ENCODE results near the gene HCFC1R1.

The HCFC1R1 gene

GRCh38 chr16:2991566-2992261 is 32.0 kb downstream of the HCFC1R1 start:
- Histone ChIP-seq H4K20me1 (no peaks in the 10 kb centered on the region), H3K9ac (no peak overlapping the region), H3K4me2 (no peak overlapping the region), H3K27ac (no peak overlapping the region), H3K9me3 (no peaks in the 10 kb centered on the region), H3K36me3 (no peaks in the 10 kb centered on the region), H3K4me1 (peaks cover 3% of the 10 kb centered on the region; the same call in 1 of the 2 replicates), H3K4me3 (no peak overlapping the region), H3K27me3 (peaks cover 30% of the 10 kb centered on the region)
- TF ChIP-seq Cebpa-rat (IDR thresholded peaks at IDR 0.05): no peak

- Histone ChIP-seq H3K27me3 (peaks cover 21% of the 10 kb centered on the region), H3K4me1 (peaks cover 9% of the 10 kb centered on the region; the same call in 1 of the 2 replicates), H4K20me1 (no peaks in the 10 kb centered on the region), H3K36me3 (no peaks in the 10 kb centered on the region), H3K27ac (no peak overlapping the region), H3K9me3 (no peaks in the 10 kb centered on the region), H3K9ac (no peak overlapping the region), H3K4me3 (no peak overlapping the region), H3K4me2 (no peak overlapping the region)
- TF ChIP-seq Cebpa-rat (IDR thresholded peaks at IDR 0.05): no peak
Observed at GRCh38 chr16:2990891-2991290, 32.9 kb downstream of the HCFC1R1 start.

GRCh38 chr16:2988590-2989099 is 35.1 kb downstream of the HCFC1R1 start:
- Histone ChIP-seq H3K27me3 (peaks cover 18% of the 10 kb centered on the region), H3K27ac (no peak overlapping the region), H3K4me3 (no peak overlapping the region), H4K20me1 (no peaks in the 10 kb centered on the region), H3K4me2 (no peak overlapping the region), H3K9ac (no peak overlapping the region), H3K36me3 (no peaks in the 10 kb centered on the region), H3K9me3 (no peaks in the 10 kb centered on the region), H3K4me1 (peaks cover 17% of the 10 kb centered on the region)
- TF ChIP-seq Cebpa-rat (IDR thresholded peaks at IDR 0.05): no peak

- Histone ChIP-seq H3K27me3 (peaks cover 18% of the 10 kb centered on the region), H3K9me3 (no peaks in the 10 kb centered on the region), H3K27ac (no peak overlapping the region), H4K20me1 (no peaks in the 10 kb centered on the region), H3K4me3 (no peak overlapping the region), H3K9ac (no peak overlapping the region), H3K4me1 (peaks cover 25% of the 10 kb centered on the region), H3K36me3 (no peaks in the 10 kb centered on the region), H3K4me2 (no peak overlapping the region)
- no peak for TF ChIP-seq Cebpa-rat (IDR thresholded peaks at IDR 0.05)
Observed at GRCh38 chr16:2987833-2988232, 35.9 kb downstream of the HCFC1R1 start.

- Histone ChIP-seq H3K4me2 (no peak overlapping the region), H3K27ac (no peak overlapping the region), H3K4me3 (no peak overlapping the region), H3K9me3 (no peaks in the 10 kb centered on the region), H3K9ac (no peak overlapping the region), H3K4me1 (peaks cover 31% of the 10 kb centered on the region), H3K36me3 (no peaks in the 10 kb centered on the region), H4K20me1 (no peaks in the 10 kb centered on the region), H3K27me3 (peaks cover 18% of the 10 kb centered on the region)
- TF ChIP-seq Cebpa-rat (IDR thresholded peaks at IDR 0.05): no peak
Observed at GRCh38 chr16:2987286-2987685, 36.5 kb downstream of the HCFC1R1 start.

- no peak overlapping the region for H3K4me3 ChIP-seq
- no peaks in the 10 kb centered on the region for H4K20me1 ChIP-seq
- peaks cover 36% of the 10 kb centered on the region for H3K4me1 ChIP-seq
- no peak overlapping the region for H3K9ac ChIP-seq
- TF ChIP-seq Cebpa-rat (IDR thresholded peaks at IDR 0.05): no peak
- no peaks in the 10 kb centered on the region for H3K36me3 ChIP-seq
- H3K9me3 ChIP-seq: no peaks in the 10 kb centered on the region
- peaks cover 18% of the 10 kb centered on the region for H3K27me3 ChIP-seq
- no peak overlapping the region for H3K4me2 ChIP-seq
- H3K27ac ChIP-seq: no peak overlapping the region
Observed at GRCh38 chr16:2986623-2987188, 37.0 kb downstream of the HCFC1R1 start.

- Histone ChIP-seq H3K4me1 (peaks cover 44% of the 10 kb centered on the region), H3K36me3 (no peaks in the 10 kb centered on the region), H3K9me3 (no peaks in the 10 kb centered on the region), H3K4me3 (no peak overlapping the region), H3K9ac (no peak overlapping the region), H3K27ac (no peak overlapping the region), H3K27me3 (peaks cover 15% of the 10 kb centered on the region), H3K4me2 (no peak overlapping the region), H4K20me1 (no peaks in the 10 kb centered on the region)
- TF ChIP-seq Cebpa-rat (IDR thresholded peaks at IDR 0.05): no peak
Observed at GRCh38 chr16:2985893-2986355, 37.8 kb downstream of the HCFC1R1 start.

- H3K27me3 ChIP-seq: peaks cover 10% of the 10 kb centered on the region; the same call in 1 of the 2 replicates
- H3K4me3 ChIP-seq: no peak overlapping the region
- no peaks in the 10 kb centered on the region for H3K36me3 ChIP-seq
- no peak overlapping the region for H3K4me2 ChIP-seq
- TF ChIP-seq Cebpa-rat (IDR thresholded peaks at IDR 0.05): no peak
- no peak overlapping the region for H3K9ac ChIP-seq
- H3K27ac ChIP-seq: no peak overlapping the region
- H3K4me1 ChIP-seq: peaks cover 47% of the 10 kb centered on the region
- no peaks in the 10 kb centered on the region for H4K20me1 ChIP-seq
- H3K9me3 ChIP-seq: no peaks in the 10 kb centered on the region
Observed at GRCh38 chr16:2985462-2985861, 38.3 kb downstream of the HCFC1R1 start.

- no peaks in the 10 kb centered on the region for H3K9me3 ChIP-seq
- H3K9ac ChIP-seq: peak overlapping the region; percentile 49; the same call in 1 of the 2 replicates
- peaks cover 6% of the 10 kb centered on the region; the same call in 1 of the 2 replicates for H4K20me1 ChIP-seq
- no peaks in the 10 kb centered on the region for H3K27me3 ChIP-seq
- H3K27ac ChIP-seq: peak overlapping the region; percentile 44; the same call in 1 of the 2 replicates
- peaks cover 59% of the 10 kb centered on the region for H3K4me1 ChIP-seq
- no peak for TF ChIP-seq Cebpa-rat (IDR thresholded peaks at IDR 0.05)
- peak overlapping the region; percentile 53 for H3K4me3 ChIP-seq
- H3K4me2 ChIP-seq: peak overlapping the region; percentile 97
- no peaks in the 10 kb centered on the region for H3K36me3 ChIP-seq
Observed at GRCh38 chr16:2983706-2984136, 40.0 kb downstream of the HCFC1R1 start.

GRCh38 chr16:2982402-2982801 is 41.3 kb downstream of the HCFC1R1 start:
- peaks cover 72% of the 10 kb centered on the region for H3K4me1 ChIP-seq
- H3K36me3 ChIP-seq: peaks cover 10% of the 10 kb centered on the region; the same call in 1 of the 2 replicates
- peaks cover 10% of the 10 kb centered on the region; the same call in 1 of the 2 replicates for H4K20me1 ChIP-seq
- H3K4me3 ChIP-seq: no peak overlapping the region
- H3K4me2 ChIP-seq: peak overlapping the region; percentile 97
- H3K9me3 ChIP-seq: no peaks in the 10 kb centered on the region
- TF ChIP-seq Cebpa-rat (IDR thresholded peaks at IDR 0.05): no peak
- H3K27me3 ChIP-seq: no peaks in the 10 kb centered on the region
- no peak overlapping the region for H3K9ac ChIP-seq
- H3K27ac ChIP-seq: no peak overlapping the region

Measured in BLaER1 (cell line).